Stimulated activated memory B cell treated with anti-CD40 and anti-IgM and Interleukin-4, amounts not matched to agents 10 μg/mL and 1 μg/mL and 100 μg/mL, for 72 hours (primary cell): ENCODE data around the gene GPATCH2.

Experiments
- ATAC-seq: fragments of 150-1000 bp; cut with Tn5 transposase; 2 replicates; pipeline ENCODE4 v1.10.0; 2021
- H3K27ac Mint-ChIP-seq: one replicate; pipeline ENCODE4 v1.8.0; 2022; ENCODE audit warnings: mild to moderate bottlenecking, mixed read lengths
- H3K27me3 Mint-ChIP-seq: one replicate; pipeline ENCODE4 v1.8.0; 2022; ENCODE audit warnings: mixed read lengths
- H3K36me3 Mint-ChIP-seq: one replicate; pipeline ENCODE4 v1.8.0; 2022; ENCODE audit warnings: mixed read lengths
- H3K4me1 Mint-ChIP-seq: one replicate; pipeline ENCODE4 v1.8.0; 2022; ENCODE audit warnings: mixed read lengths
- H3K4me3 Mint-ChIP-seq: one replicate; pipeline ENCODE4 v1.8.0; 2022; ENCODE audit warnings: mild to moderate bottlenecking, moderate library complexity, mixed read lengths
- H3K9me3 Mint-ChIP-seq: one replicate; pipeline ENCODE4 v1.8.0; 2022; ENCODE audit warnings: mixed read lengths

GPATCH2 gene

DNA sequence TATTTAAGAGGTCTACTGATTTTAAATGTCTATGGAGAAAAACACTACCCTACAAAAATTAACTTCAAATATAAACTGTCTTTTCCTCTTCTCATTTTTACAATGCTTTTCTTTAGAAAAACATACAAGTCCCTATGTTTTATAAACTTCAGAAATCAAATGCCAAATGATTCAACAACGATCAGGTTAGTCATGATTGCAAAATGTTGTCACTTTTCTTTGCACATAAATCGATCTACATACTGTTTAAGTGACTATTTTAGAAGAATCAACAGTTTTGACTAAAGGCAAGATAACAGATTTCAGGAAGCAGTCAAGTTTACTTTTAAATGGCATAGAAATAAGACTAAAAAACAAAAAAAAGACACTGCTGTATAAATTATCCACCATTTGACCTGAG, 168.7 kb downstream of the GPATCH2 start:
- ATAC-seq: no peak
- H3K27ac Mint-ChIP-seq: no peak overlapping the region
- H3K9me3 Mint-ChIP-seq: peaks cover 19% of the 10 kb centered on the region
- no peak overlapping the region for H3K4me3 Mint-ChIP-seq
- H3K36me3 Mint-ChIP-seq: peaks cover 43% of the 10 kb centered on the region
- no peaks in the 10 kb centered on the region for H3K27me3 Mint-ChIP-seq
- H3K4me1 Mint-ChIP-seq: no peaks in the 10 kb centered on the region

- no peaks in the 10 kb centered on the region for H3K27me3 Mint-ChIP-seq
Measured at GRCh38 chr1:217457016-217457415, 173.9 kb downstream of the GPATCH2 start.

GRCh38 chr1:217456261-217456660, 174.6 kb downstream of the GPATCH2 start:
- no peak overlapping the region for H3K27ac Mint-ChIP-seq
- peaks cover 46% of the 10 kb centered on the region for H3K36me3 Mint-ChIP-seq
- no peaks in the 10 kb centered on the region for H3K4me1 Mint-ChIP-seq
- H3K4me3 Mint-ChIP-seq: no peak overlapping the region
- no peaks in the 10 kb centered on the region for H3K9me3 Mint-ChIP-seq
- no peaks in the 10 kb centered on the region for H3K27me3 Mint-ChIP-seq
- ATAC-seq: no peak

More at GRCh38 chr1:217457016-217457415, 173.9 kb downstream of the GPATCH2 start:
- no peaks in the 10 kb centered on the region for H3K4me1 Mint-ChIP-seq
- H3K27ac Mint-ChIP-seq: no peak overlapping the region
- H3K9me3 Mint-ChIP-seq: no peaks in the 10 kb centered on the region
- ATAC-seq: no peak
- H3K4me3 Mint-ChIP-seq: no peak overlapping the region
- H3K36me3 Mint-ChIP-seq: peaks cover 40% of the 10 kb centered on the region

DNA sequence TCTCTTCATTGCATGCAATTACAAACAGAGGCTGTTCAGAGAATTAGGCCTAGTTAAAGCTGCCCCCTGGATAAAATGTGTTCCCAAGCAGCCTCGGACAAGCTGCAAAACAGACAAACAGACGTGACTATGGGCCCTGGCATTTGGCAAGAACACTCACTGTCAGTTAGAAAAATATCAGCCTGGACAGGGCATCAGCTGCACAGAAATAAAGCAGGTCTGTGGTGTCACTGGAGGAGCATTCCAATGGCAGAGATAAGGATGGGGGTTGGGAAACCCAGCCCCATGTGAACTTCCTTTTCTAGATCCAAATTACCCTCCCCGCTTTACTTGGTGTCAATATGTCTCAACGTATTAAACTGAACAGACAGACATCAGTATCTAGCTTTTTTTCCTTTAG, 177.1 kb downstream of the GPATCH2 start:
- Mint-ChIP-seq H3K9me3 (no peaks in the 10 kb centered on the region), H3K4me3 (no peak overlapping the region), H3K27ac (no peak overlapping the region), H3K36me3 (peaks cover 51% of the 10 kb centered on the region), H3K27me3 (no peaks in the 10 kb centered on the region), H3K4me1 (no peaks in the 10 kb centered on the region)
- no peak for ATAC-seq

- Mint-ChIP-seq H3K4me3 (no peak overlapping the region), H3K4me1 (no peaks in the 10 kb centered on the region), H3K9me3 (no peaks in the 10 kb centered on the region), H3K27ac (no peak overlapping the region), H3K27me3 (no peaks in the 10 kb centered on the region), H3K36me3 (peaks cover 43% of the 10 kb centered on the region)
- no peak for ATAC-seq
Measured at GRCh38 chr1:217449370-217449769, 181.5 kb downstream of the GPATCH2 start.

GRCh38 chr1:217443845-217444244, 187.0 kb downstream of the GPATCH2 start:
- Mint-ChIP-seq H3K4me1 (no peaks in the 10 kb centered on the region), H3K9me3 (peaks cover 14% of the 10 kb centered on the region), H3K36me3 (peaks cover 71% of the 10 kb centered on the region), H3K4me3 (no peak overlapping the region), H3K27me3 (no peaks in the 10 kb centered on the region), H3K27ac (no peak overlapping the region)
- ATAC-seq: no peak

DNA sequence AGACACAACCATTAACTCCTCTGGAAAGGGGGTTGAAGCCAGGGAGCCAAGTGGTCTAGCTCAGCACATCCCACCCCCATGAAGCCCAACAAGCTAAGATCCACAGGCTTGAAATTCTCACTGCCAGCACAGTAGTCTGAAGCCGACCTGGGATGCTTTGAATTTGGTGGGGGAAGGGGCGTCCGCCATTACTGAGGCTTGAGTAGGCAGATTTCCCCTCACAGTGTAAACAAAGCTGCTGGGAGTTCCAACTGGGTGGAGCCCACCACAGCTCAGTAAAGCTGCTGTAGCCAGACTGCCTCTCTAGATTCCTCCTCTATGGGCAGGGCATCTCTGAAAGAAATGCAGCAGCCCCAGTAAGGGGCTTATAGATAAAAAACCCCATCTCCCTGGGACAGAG, 193.5 kb downstream of the GPATCH2 start:
- Mint-ChIP-seq H3K4me3 (no peak overlapping the region), H3K4me1 (no peaks in the 10 kb centered on the region), H3K27me3 (no peaks in the 10 kb centered on the region), H3K9me3 (peaks cover 15% of the 10 kb centered on the region), H3K27ac (no peak overlapping the region), H3K36me3 (peaks cover 64% of the 10 kb centered on the region)
- no peak for ATAC-seq

- H3K9me3 Mint-ChIP-seq: peaks cover 9% of the 10 kb centered on the region
- H3K27ac Mint-ChIP-seq: no peak overlapping the region
- no peaks in the 10 kb centered on the region for H3K4me1 Mint-ChIP-seq
- no peak overlapping the region for H3K4me3 Mint-ChIP-seq
- no peak for ATAC-seq
- H3K36me3 Mint-ChIP-seq: peaks cover 53% of the 10 kb centered on the region
- no peaks in the 10 kb centered on the region for H3K27me3 Mint-ChIP-seq
Measured at GRCh38 chr1:217435204-217435603, 195.7 kb downstream of the GPATCH2 start.

- ATAC-seq: no peak
- H3K4me3 Mint-ChIP-seq: no peak overlapping the region
- no peak overlapping the region for H3K27ac Mint-ChIP-seq
- no peaks in the 10 kb centered on the region for H3K4me1 Mint-ChIP-seq
- H3K27me3 Mint-ChIP-seq: no peaks in the 10 kb centered on the region
- H3K9me3 Mint-ChIP-seq: no peaks in the 10 kb centered on the region
- H3K36me3 Mint-ChIP-seq: peaks cover 44% of the 10 kb centered on the region
Measured at GRCh38 chr1:217433664-217434063, 197.2 kb downstream of the GPATCH2 start.

GRCh38 chr1:217432339-217432738, 198.6 kb downstream of the GPATCH2 start:
- Mint-ChIP-seq H3K36me3 (peaks cover 31% of the 10 kb centered on the region), H3K4me1 (no peaks in the 10 kb centered on the region), H3K4me3 (no peak overlapping the region), H3K27me3 (no peaks in the 10 kb centered on the region), H3K9me3 (no peaks in the 10 kb centered on the region), H3K27ac (no peak overlapping the region)
- no peak for ATAC-seq

DNA sequence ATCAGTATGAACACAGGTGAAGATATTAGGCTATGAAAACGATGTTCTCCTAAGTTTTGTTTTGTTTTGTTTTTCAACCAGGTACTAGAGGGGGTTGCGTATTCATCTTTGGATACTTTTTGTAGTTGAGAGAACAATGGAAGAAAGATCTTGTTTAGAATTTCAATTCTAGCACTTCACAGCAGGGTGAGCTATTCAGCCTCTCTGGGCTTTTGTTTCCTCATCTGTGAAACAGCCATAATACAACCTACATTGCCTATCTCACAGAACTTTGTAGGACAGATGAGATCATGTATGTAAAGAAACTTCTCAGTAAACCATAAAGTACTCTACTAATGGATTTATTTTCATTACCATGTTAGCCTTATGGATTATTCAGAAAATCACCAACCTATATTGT, 199.5 kb downstream of the GPATCH2 start:
- Mint-ChIP-seq H3K27me3 (no peaks in the 10 kb centered on the region), H3K4me1 (no peaks in the 10 kb centered on the region), H3K9me3 (no peaks in the 10 kb centered on the region), H3K36me3 (peaks cover 22% of the 10 kb centered on the region), H3K4me3 (no peak overlapping the region), H3K27ac (no peak overlapping the region)
- ATAC-seq: no peak

DNA sequence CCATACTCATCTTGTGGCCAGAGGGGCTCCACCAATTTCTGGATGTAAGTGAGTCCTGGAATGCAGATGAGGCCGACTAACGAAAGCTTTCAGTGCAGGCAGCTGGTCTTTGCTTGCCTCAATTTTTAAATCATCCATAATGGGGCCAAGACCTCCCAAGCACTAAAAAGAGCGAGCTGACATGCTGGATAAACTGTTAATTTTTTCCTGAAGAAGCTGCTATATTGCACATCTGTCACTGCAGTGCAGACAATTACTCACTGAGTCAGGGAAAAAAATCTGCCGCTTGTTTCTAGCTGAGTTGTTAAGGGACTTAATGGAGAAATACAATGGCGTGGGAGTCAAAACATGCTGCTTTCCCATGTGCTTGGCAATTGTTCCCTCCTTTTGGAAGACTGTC, 205.5 kb downstream of the GPATCH2 start:
- Mint-ChIP-seq H3K27ac (no peak overlapping the region), H3K4me1 (no peaks in the 10 kb centered on the region), H3K9me3 (no peaks in the 10 kb centered on the region), H3K36me3 (peaks cover 8% of the 10 kb centered on the region), H3K27me3 (no peaks in the 10 kb centered on the region), H3K4me3 (no peak overlapping the region)
- ATAC-seq: no peak

DNA sequence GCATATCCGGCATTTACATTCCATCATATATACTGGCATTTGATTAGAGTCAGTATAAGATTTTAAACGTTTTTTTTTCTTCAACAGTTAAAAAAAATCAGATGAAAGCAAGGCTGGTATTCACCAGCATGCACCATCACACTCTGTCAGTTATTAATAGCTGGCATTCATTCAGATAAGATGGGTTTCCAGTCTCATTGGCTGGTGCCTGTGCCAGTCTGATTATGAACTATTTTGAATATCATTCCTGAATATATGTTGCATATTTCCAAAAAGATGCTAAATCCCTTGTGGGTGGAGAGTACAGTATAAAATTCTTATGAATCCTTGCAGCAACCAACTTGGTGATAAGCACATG, 211.7 kb downstream of the GPATCH2 start:
- H3K9me3 Mint-ChIP-seq: no peaks in the 10 kb centered on the region
- H3K36me3 Mint-ChIP-seq: no peaks in the 10 kb centered on the region
- peaks cover 16% of the 10 kb centered on the region for H3K27me3 Mint-ChIP-seq
- no peak overlapping the region for H3K27ac Mint-ChIP-seq
- no peak for ATAC-seq
- no peak overlapping the region for H3K4me3 Mint-ChIP-seq
- no peaks in the 10 kb centered on the region for H3K4me1 Mint-ChIP-seq

DNA sequence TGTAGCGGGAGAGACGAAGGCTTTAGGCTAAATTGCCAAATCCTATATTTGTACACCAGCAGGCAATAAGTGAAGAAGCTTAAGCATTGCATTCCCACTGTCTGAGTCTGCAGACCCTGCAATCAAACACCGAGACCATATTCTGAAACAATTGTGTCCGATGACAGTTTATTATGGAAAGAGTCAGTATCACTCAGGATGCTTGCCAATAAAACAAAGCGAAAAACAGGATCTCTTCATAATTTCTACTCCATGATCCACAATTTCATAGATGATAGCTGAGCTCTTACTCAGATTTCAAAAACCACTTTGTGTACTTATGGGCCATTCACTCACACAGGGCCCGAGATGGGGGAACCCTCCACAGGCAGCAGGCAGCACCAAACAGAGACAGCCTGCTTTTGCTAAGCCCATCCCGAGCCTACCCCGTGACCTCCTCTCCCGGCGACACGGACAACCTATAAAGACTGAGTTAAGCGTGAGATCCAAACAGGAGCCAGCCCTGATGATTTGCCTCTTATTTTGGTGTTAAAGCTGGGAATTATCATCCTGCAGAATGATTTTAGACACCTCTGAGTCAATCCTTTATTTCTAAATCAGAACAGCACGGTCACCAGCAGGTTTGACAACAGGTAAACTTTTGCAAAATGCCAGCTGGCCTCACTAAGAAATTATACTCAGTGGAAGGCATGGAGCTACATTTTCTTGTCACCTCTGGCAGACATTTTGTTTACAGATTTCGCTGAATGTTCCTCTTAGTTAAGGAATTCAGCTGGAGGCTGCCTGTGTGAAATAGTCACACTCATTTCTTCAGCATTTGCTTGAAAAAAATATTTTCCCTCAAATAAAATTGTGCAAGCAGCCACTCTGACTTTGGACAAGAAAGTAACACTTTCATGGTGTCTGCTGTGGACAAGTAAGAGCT, 212.4 kb downstream of the GPATCH2 start:
- H3K27me3 Mint-ChIP-seq: peaks cover 16% of the 10 kb centered on the region
- no peaks in the 10 kb centered on the region for H3K36me3 Mint-ChIP-seq
- no peak for ATAC-seq
- H3K9me3 Mint-ChIP-seq: no peaks in the 10 kb centered on the region
- H3K4me3 Mint-ChIP-seq: no peak overlapping the region
- H3K27ac Mint-ChIP-seq: no peak overlapping the region
- no peaks in the 10 kb centered on the region for H3K4me1 Mint-ChIP-seq

GRCh38 chr1:217417363-217417762, 213.5 kb downstream of the GPATCH2 start:
- ATAC-seq: no peak
- no peak overlapping the region for H3K27ac Mint-ChIP-seq
- no peak overlapping the region for H3K4me3 Mint-ChIP-seq
- no peaks in the 10 kb centered on the region for H3K4me1 Mint-ChIP-seq
- H3K27me3 Mint-ChIP-seq: peaks cover 16% of the 10 kb centered on the region
- no peaks in the 10 kb centered on the region for H3K36me3 Mint-ChIP-seq
- H3K9me3 Mint-ChIP-seq: no peaks in the 10 kb centered on the region

GRCh38 chr1:217407534-217408001, 223.3 kb downstream of the GPATCH2 start:
- ATAC-seq: no peak
- no peaks in the 10 kb centered on the region for H3K4me1 Mint-ChIP-seq
- no peaks in the 10 kb centered on the region for H3K36me3 Mint-ChIP-seq
- no peaks in the 10 kb centered on the region for H3K27me3 Mint-ChIP-seq
- H3K27ac Mint-ChIP-seq: no peak overlapping the region
- H3K4me3 Mint-ChIP-seq: no peak overlapping the region
- no peaks in the 10 kb centered on the region for H3K9me3 Mint-ChIP-seq
